Neutrophil (primary cell): ENCODE results near the gene SLC26A2.
"Not testable (repeated sequence)": the region's sequence is repeated elsewhere in the genome, so short reads cannot be mapped to it uniquely, and the experiment has no call there.

Experiments used
- H3K27ac ChIP-seq: fragments of 200-600 bp; sonication (generic); 2 replicates; pipeline ENCODE4 v1.5.1; 2016; ENCODE audit warnings: mild to moderate bottlenecking, moderate library complexity
- H3K27me3 ChIP-seq: fragments of 200-600 bp; sonication (generic); 2 replicates; pipeline ENCODE4 v1.6.0; 2016; ENCODE audit warnings: mild to moderate bottlenecking
- H3K36me3 ChIP-seq: fragments of 200-600 bp; sonication (generic); 2 replicates; pipeline ENCODE4 v1.5.1; 2017
- H3K4me1 ChIP-seq, 2 experiments: fragments of 200-600 bp in 1 of 2; sonication (generic) in 1 of 2; 1 replicate in 1 of 2; 2 replicates in 1 of 2; pipeline versions ENCODE4 v1.5.1 to v1.6.1; 2013 to 2016; ENCODE audit warnings: low read depth in 1 of 2, low read length in 1 of 2, mild to moderate bottlenecking in 1 of 2, moderate library complexity in 1 of 2; ENCODE audit not compliant: control insufficient read depth in 1 of 2, insufficient read depth in 1 of 2
- H3K4me3 ChIP-seq, 2 experiments: fragments of 200-600 bp in 1 of 2; sonication (generic) in 1 of 2; 1 replicate in 1 of 2; 2 replicates in 1 of 2; pipeline ENCODE4 v1.5.1; 2013 to 2016; ENCODE audit warnings: low read depth in 1 of 2, low read length in 1 of 2, mild to moderate bottlenecking in 1 of 2, moderate library complexity in 1 of 2
- H3K9me3 ChIP-seq: fragments of 200-600 bp; sonication (generic); 2 replicates; pipeline ENCODE4 v1.5.1; 2016
- CTCF ChIP-seq: fragments of 200-600 bp; sonication (generic); IDR thresholded peaks from 2 replicates; pipeline ENCODE4 v1.5.1; 2016; ENCODE audit warnings: antibody characterized with exemption

The SLC26A2 gene

GRCh38 chr5:149942199-149942598 is 18.4 kb upstream of the SLC26A2 start:
- Histone ChIP-seq H3K9me3 (no peaks in the 10 kb centered on the region), H3K27me3 (no peaks in the 10 kb centered on the region), H3K27ac (no peak overlapping the region), H3K4me1 (peaks cover 38 to 42% of the 10 kb centered on the region in 2 experiments), H3K36me3 (no peaks in the 10 kb centered on the region), H3K4me3 (no peak overlapping the region)
- TF ChIP-seq CTCF: no peak

- H3K4me3 ChIP-seq, H3K27ac ChIP-seq, H3K36me3 ChIP-seq, H3K9me3 ChIP-seq, H3K27me3 ChIP-seq: not testable (repeated sequence)
- peaks cover 36% of the 10 kb centered on the region in 2 experiments for H3K4me1 ChIP-seq
Measured at GRCh38 chr5:149942741-149943169, 17.8 kb upstream of the SLC26A2 start.

- not testable (repeated sequence) for H3K4me3 ChIP-seq, H3K27ac ChIP-seq, H3K27me3 ChIP-seq, H3K36me3 ChIP-seq, H3K9me3 ChIP-seq
- H3K4me1 ChIP-seq: peaks cover 30% of the 10 kb centered on the region in 2 experiments
Measured at GRCh38 chr5:149943177-149943949, 17.2 kb upstream of the SLC26A2 start.

GRCh38 chr5:149944666-149945065 is 15.9 kb upstream of the SLC26A2 start, which contains the start of gene PDE6A:
PDE6A (minus strand) TSS chr5:149944793; CDS start chr5:149944673, 120 bp downstream.
- no peaks in the 10 kb centered on the region for H3K9me3 ChIP-seq
- TF ChIP-seq CTCF: no peak
- no peak within 1 kb of the TSS for H3K27ac ChIP-seq
- H3K4me1 ChIP-seq: peaks cover 17% of the 10 kb centered on the region in 2 experiments
- no peak within 1 kb of the TSS for H3K4me3 ChIP-seq
- H3K36me3 ChIP-seq: no peaks in the 10 kb centered on the region
- H3K27me3 ChIP-seq: no peaks in the 10 kb centered on the region

GRCh38 chr5:149946118-149946517 is 14.4 kb upstream of the SLC26A2 start:
- Histone ChIP-seq H3K27ac (no peak overlapping the region), H3K27me3 (no peaks in the 10 kb centered on the region), H3K4me1 (peaks cover 2 to 3% of the 10 kb centered on the region in 2 experiments), H3K9me3 (no peaks in the 10 kb centered on the region), H3K4me3 (no peak overlapping the region), H3K36me3 (no peaks in the 10 kb centered on the region)
- no peak for TF ChIP-seq CTCF

GRCh38 chr5:149948993-149949392 is 11.6 kb upstream of the SLC26A2 start:
- Histone ChIP-seq H3K36me3 (no peaks in the 10 kb centered on the region), H3K4me3 (no peak overlapping the region), H3K27me3 (no peaks in the 10 kb centered on the region), H3K9me3 (no peaks in the 10 kb centered on the region), H3K4me1 (no peaks in the 10 kb centered on the region), H3K27ac (no peak overlapping the region)
- TF ChIP-seq CTCF: no peak
